MM.1S (cell line): ENCODE data around the gene LSM4.

ENCODE experiments used
- CTCF ChIP-seq: fragments of 300-600 bp; sonication (generic); IDR thresholded peaks from 2 replicates; pipeline ENCODE4 v1.5.1; 2016; ENCODE audit warnings: antibody characterized with exemption, low read length, mixed read lengths
- EZH2 ChIP-seq: fragments of 300-600 bp; sonication (generic); optimal IDR thresholded peaks from 2 replicates; pipeline ENCODE3; 2017; ENCODE audit warnings: low read depth, mild to moderate bottlenecking, antibody characterized with exemption, low read length, mixed read lengths

GRCh38 chr19:18308948-18309325 lies 13.9 kb downstream of the LSM4 start:
- TF ChIP-seq CTCF = no peak
- no peak for TF ChIP-seq EZH2
